NCI-H2029 treated with DMSO at 0.1 percent for 48 hours (cell line): ENCODE data around the gene USF1.
"Not testable (repeated sequence)": the region's sequence is repeated elsewhere in the genome, so short reads cannot be mapped to it uniquely, and the experiment has no call there.

Experiments
- DNase-seq: peaks from one replicate; lab custom pipeline; 2025; lab: John Stamatoyannopoulos, UW

USF1 gene

DNA sequence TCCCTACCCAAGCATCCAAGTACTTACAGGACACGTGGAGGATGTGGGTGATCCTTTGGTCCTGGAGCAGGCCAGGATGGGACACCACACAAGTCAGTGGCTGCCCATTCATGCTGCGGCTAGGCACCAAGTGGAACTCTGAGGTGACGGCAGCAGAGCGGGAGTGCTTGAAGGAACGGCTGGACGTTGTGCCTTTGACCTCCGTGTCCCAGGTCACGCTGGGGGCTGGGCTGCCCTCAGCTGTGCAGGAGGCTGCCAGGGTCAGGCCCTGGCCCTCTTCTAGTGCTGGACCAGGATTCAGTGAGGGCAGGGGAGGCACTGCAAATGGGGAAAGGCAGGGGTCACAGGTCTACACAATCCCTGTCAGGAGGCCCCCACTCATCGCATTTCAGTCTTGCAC lies 31.6 kb upstream of the USF1 start:
- DNase-seq, result no peak

GRCh38 chr1:161076410-161076809 lies 30.6 kb upstream of the USF1 start:
- no peak for DNase-seq

DNA sequence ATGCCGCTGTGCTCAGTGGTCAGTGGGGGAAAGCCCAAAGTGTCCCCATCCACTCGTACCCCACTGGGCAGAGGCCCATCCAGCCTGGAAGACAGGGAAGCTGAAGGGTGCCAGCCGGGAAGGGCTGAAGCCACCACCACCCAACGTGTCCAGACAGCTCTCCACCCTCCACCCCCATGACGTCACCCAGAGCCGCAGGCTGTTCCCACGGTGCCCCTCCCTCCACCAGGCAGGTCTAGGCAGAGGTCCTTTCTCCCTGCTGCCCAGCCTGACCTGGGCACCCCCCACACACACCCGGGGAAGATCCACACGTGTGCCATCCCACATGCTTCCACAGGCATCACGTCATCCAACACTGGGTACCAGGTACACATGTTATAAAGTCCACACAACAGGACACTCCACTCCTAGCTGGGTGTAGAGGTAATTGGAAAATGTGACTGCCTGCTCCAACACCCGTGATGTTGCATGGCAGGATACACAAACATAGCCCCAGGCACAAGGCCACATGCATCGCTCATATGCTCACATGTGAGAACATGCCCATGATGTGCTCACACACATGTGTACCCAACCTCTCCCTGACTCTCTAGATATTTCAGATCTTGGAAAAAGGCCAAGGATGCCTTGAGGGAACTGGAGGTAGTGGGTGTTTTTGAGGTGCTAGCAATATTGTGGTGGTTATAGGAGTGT lies 29.0 kb upstream of the USF1 start:
- no peak for DNase-seq

- DNase-seq, result no peak
Observed at GRCh38 chr1:161073474-161074121, 27.8 kb upstream of the USF1 start.

- DNase-seq, result no peak
Observed at GRCh38 chr1:161072751-161073449, 27.1 kb upstream of the USF1 start.

GRCh38 chr1:161071886-161072371 lies 26.2 kb upstream of the USF1 start:
- no peak for DNase-seq

GRCh38 chr1:161070761-161071160 lies 25.0 kb upstream of the USF1 start:
- no peak for DNase-seq

GRCh38 chr1:161069731-161070270 lies 24.0 kb upstream of the USF1 start, which contains the start of gene ARHGAP30:
ARHGAP30 (minus strand) TSS chr1:161069891; CDS start chr1:161069624, 267 bp downstream.
- DNase-seq, result no peak

GRCh38 chr1:161069241-161069640 lies 23.5 kb upstream of the USF1 start:
- DNase-seq, result no peak

DNA sequence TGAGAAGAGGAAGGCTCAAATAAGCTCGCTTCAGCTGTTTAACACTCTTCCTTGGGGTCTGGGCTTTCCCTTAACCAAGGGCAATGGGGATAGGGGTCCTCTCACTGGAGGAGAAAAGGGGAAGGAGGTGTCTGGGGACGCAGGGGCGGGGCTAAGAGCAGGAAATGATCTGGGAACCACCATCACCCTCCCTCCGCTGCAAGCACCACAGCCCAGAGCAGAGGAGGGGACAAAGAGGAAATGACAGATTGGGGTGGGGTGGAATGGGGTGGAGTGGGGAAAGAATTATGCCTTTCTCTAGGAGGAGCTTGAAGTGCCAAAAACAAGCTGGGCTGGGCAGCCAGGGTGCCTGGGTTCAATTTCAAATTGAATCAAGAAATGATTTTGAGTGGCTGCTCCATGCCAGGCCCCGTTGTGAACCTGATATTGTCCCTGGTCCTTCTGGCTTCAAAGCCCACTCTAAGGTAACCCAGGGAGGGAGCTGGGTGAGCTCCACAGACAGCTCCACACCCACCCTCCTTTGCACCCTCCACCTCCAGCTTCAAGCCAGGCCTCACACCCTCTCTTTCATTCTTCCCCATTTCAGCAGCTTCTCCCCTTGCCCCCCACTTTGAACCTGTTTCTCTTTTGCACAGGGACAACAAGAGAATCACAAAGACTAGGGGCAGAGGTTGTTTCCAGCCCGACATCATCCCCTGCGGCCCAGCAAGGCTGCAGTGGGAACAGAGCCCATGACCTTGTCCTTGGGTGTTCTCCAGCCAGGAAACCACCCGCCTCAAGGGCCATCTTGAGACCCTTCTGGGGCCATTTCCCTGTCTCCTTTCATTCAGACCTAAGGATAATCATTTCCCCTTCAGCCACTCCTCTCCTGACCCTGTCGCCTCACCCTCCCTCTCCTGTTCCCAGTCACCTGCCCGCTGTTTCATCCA lies 22.8 kb upstream of the USF1 start:
- DNase-seq, result no peak

DNA sequence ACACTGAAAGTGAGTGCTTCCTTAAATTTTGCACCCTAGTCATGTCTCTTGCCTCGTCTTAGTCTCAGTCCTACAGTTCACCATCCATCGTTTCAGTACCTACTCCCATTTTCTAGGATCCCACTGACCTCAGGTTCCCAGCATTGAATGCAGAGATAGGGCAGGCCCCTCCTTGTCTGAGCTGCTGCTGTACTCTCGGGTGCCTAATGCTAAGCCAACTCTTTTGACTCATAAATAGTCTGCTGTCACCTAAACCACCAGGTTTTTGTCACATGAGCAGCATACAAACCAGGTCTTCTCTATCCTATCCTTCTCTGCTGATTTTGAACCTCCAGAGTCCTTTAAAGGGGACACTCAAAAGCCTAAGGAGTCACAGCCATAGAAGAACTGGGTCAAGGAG lies 20.9 kb upstream of the USF1 start:
- DNase-seq, result no peak

- DNase-seq, result not testable (repeated sequence)
Observed at GRCh38 chr1:161065681-161066080, 19.9 kb upstream of the USF1 start.

DNA sequence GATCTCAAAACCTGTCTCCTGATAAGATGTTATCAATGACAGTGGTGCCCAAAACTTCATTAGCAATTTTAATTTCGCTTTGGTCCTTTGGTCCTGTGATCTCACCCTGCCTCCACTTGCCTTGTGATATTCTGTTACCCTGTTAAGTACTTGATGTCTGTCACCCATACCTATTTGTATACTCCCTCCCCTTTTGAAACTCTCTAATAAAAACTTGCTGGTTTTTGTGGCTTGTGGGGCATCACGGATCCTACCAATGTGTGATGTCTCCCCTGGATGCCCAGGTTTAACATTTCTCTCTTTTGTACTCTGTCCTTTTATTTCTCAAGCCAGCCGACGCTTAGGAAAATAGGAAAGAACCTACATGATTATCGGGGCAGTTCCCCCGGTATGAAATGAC lies 18.2 kb upstream of the USF1 start:
- DNase-seq, result not testable (repeated sequence)

GRCh38 chr1:161061419-161061818 lies 15.6 kb upstream of the USF1 start:
- DNase-seq, result no peak

- no peak for DNase-seq
Observed at GRCh38 chr1:161059293-161059692, 13.5 kb upstream of the USF1 start.

GRCh38 chr1:161054805-161055204 lies 9.0 kb upstream of the USF1 start:
- DNase-seq, result no peak

- DNase-seq, result no peak
Observed at GRCh38 chr1:161054232-161054631, 8.5 kb upstream of the USF1 start.

DNA sequence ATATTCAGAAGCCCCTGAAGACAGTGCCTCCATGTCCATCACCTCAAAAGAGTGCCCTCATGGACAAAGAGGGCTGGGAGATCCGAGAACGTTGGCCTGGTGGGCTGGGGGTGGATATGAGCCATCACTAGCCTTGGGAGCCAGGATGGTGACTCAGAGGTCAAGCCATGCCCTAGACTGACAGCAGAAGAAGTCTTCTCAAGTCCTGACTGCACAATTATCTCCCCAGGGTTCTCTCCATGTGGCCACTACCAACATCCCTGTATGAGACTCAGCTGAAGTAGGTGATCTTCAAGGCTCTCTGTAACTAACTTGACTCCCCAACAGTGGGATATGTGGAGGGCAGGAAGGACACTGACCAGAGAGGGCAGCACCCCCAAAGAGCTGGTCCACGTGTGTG lies 7.1 kb upstream of the USF1 start:
- DNase-seq, result no peak

DNA sequence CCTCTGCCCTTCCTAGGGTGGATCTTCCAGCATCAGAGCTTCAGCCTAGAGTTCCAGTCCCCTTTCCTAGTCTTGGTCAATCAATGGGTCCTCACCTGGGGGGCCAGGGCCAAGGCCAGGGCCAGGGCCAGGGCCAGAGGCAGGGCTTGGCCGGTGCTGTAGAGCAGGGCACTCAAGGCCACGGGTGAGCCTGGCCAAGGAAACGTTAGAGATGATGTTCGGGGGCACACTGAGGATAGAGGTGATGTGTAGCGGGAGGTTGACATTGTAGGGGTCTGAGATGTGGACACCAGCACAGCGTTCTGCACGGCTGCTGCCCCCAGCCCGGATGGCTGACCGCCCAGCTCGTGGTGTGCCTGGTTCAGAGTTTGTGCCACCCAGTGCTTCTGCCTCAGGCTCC lies 5.4 kb upstream of the USF1 start:
- DNase-seq, result no peak

GRCh38 chr1:161048949-161049722 lies 3.4 kb upstream of the USF1 start:
- DNase-seq, result no peak
